DOHH2 (cell line): ENCODE measurements around the gene P4HTM.

Source experiments
- H3F3A ChIP-seq: fragments of 200-600 bp; sonication (generic), shearing (Covaris generic); 2 replicates; pipeline ENCODE4 v1.6.0; 2016; ENCODE audit warnings: antibody characterized with exemption, mild to moderate bottlenecking; ENCODE audit not compliant: control insufficient read depth, insufficient read depth
- H3K27ac ChIP-seq: fragments of 200-600 bp; sonication (generic); 2 replicates; pipeline ENCODE4 v1.5.1; 2014; ENCODE audit warnings: low read depth, mild to moderate bottlenecking, low read length, moderate library complexity
- H3K27me3 ChIP-seq: fragments of 200-600 bp; sonication (generic); 2 replicates; pipeline ENCODE4 v1.6.1; 2014; ENCODE audit warnings: mild to moderate bottlenecking, low read length, mixed read lengths; ENCODE audit not compliant: control insufficient read depth
- H3K36me3 ChIP-seq: fragments of 200-600 bp; sonication (generic); 2 replicates; pipeline ENCODE4 v1.6.1; 2014; ENCODE audit warnings: mild to moderate bottlenecking, low read length, moderate library complexity, mixed read lengths; ENCODE audit not compliant: control insufficient read depth
- H3K4me1 ChIP-seq: fragments of 200-600 bp; sonication (generic); 2 replicates; pipeline ENCODE4 v1.6.1; 2014; ENCODE audit warnings: mild to moderate bottlenecking, low read length, mixed read lengths; ENCODE audit not compliant: control insufficient read depth
- H3K4me2 ChIP-seq: fragments of 200-600 bp; sonication (generic); 2 replicates; pipeline ENCODE4 v1.6.0; 2014; ENCODE audit warnings: mild to moderate bottlenecking, low read length, moderate library complexity
- H3K4me3 ChIP-seq: fragments of 200-600 bp; sonication (generic); 2 replicates; pipeline ENCODE4 v1.5.1; 2014; ENCODE audit warnings: mild to moderate bottlenecking, low read length, mixed read lengths
- H3K79me2 ChIP-seq: fragments of 200-600 bp; sonication (generic); 2 replicates; pipeline ENCODE4 v1.6.1; 2014; ENCODE audit warnings: mild to moderate bottlenecking, low read length, mixed read lengths; ENCODE audit not compliant: control insufficient read depth
- H3K9me2 ChIP-seq: fragments of 200-600 bp; sonication (generic); replicated peaks from 2 replicates; pipeline ENCODE4 v1.6.1; 2014; ENCODE audit warnings: mild to moderate bottlenecking, low read length, mixed read lengths; ENCODE audit not compliant: control insufficient read depth
- H3K9me3 ChIP-seq: fragments of 200-600 bp; sonication (generic); 2 replicates; pipeline ENCODE4 v1.6.1; 2014; ENCODE audit warnings: antibody characterized with exemption, low read length, mixed read lengths; ENCODE audit not compliant: control insufficient read depth, insufficient read depth
- H4K20me1 ChIP-seq: fragments of 200-600 bp; sonication (generic); 2 replicates; pipeline ENCODE4 v1.6.0; 2014; ENCODE audit warnings: low read depth, mild to moderate bottlenecking, antibody characterized with exemption, low read length, moderate library complexity; ENCODE audit not compliant: control insufficient read depth, insufficient read depth
- EZH2phosphoT487 ChIP-seq: fragments of 200-600 bp; sonication (generic); IDR thresholded peaks from 2 replicates; pipeline ENCODE4 v1.6.1; 2017; ENCODE audit warnings: borderline replicate concordance, mild to moderate bottlenecking, antibody characterized with exemption, low read length, moderate library complexity, mixed read lengths
- TF ChIP-seq, protein P1 (sequence below): fragments of 200-600 bp; sonication (generic); IDR thresholded peaks from one replicate; pipeline ENCODE4 v1.5.1; 2014; ENCODE audit warnings: antibody characterized with exemption, mild to moderate bottlenecking, low read depth, low read length; ENCODE audit not compliant: poor library complexity, severe bottlenecking

The P4HTM gene

GRCh38 chr3:49028673-49029562, 38.9 kb downstream of the P4HTM start, which contains the start of gene IMPDH2:
Gene IMPDH2 (minus strand): TSS chr3:49029398. CDS start chr3:49029350, 48 bp downstream.
- H3K9me3 ChIP-seq: no peaks in the 10 kb centered on the region
- H3K4me1 ChIP-seq: peaks cover 51% of the 10 kb centered on the region
- H4K20me1 ChIP-seq: peaks cover 4% of the 10 kb centered on the region; the same call in 1 of the 2 replicates
- H3K27me3 ChIP-seq: no peaks in the 10 kb centered on the region
- peak within 1 kb of the TSS; percentile 59 for H3K27ac ChIP-seq
- H3K9me2 ChIP-seq: no peaks in the 10 kb centered on the region
- TF ChIP-seq, protein P1, sequence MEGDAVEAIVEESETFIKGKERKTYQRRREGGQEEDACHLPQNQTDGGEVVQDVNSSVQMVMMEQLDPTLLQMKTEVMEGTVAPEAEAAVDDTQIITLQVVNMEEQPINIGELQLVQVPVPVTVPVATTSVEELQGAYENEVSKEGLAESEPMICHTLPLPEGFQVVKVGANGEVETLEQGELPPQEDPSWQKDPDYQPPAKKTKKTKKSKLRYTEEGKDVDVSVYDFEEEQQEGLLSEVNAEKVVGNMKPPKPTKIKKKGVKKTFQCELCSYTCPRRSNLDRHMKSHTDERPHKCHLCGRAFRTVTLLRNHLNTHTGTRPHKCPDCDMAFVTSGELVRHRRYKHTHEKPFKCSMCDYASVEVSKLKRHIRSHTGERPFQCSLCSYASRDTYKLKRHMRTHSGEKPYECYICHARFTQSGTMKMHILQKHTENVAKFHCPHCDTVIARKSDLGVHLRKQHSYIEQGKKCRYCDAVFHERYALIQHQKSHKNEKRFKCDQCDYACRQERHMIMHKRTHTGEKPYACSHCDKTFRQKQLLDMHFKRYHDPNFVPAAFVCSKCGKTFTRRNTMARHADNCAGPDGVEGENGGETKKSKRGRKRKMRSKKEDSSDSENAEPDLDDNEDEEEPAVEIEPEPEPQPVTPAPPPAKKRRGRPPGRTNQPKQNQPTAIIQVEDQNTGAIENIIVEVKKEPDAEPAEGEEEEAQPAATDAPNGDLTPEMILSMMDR: peak; percentile 38
- TF ChIP-seq EZH2phosphoT487: no peak
- H3K4me3 ChIP-seq: peak within 1 kb of the TSS; percentile 91
- H3K4me2 ChIP-seq: peak within 1 kb of the TSS; percentile 94
- peaks cover 42% of the 10 kb centered on the region for H3F3A ChIP-seq
- peaks cover 94% of the 10 kb centered on the region for H3K36me3 ChIP-seq
- peaks cover 54% of the 10 kb centered on the region for H3K79me2 ChIP-seq

- Histone ChIP-seq H3K27me3 (no peaks in the 10 kb centered on the region), H4K20me1 (peaks cover 4% of the 10 kb centered on the region; the same call in 1 of the 2 replicates), H3K4me1 (peaks cover 46% of the 10 kb centered on the region), H3K79me2 (peaks cover 47% of the 10 kb centered on the region), H3K36me3 (peaks cover 93% of the 10 kb centered on the region), H3K4me2 (peak overlapping the region; percentile 94), H3F3A (peaks cover 39% of the 10 kb centered on the region), H3K9me2 (no peaks in the 10 kb centered on the region), H3K4me3 (peak overlapping the region; percentile 91), H3K27ac (peak overlapping the region; percentile 21), H3K9me3 (no peaks in the 10 kb centered on the region)
- no peak for TF ChIP-seq EZH2phosphoT487
- TF ChIP-seq, protein P1: no peak
Measured at GRCh38 chr3:49029563-49029884, 39.5 kb downstream of the P4HTM start.

DNA sequence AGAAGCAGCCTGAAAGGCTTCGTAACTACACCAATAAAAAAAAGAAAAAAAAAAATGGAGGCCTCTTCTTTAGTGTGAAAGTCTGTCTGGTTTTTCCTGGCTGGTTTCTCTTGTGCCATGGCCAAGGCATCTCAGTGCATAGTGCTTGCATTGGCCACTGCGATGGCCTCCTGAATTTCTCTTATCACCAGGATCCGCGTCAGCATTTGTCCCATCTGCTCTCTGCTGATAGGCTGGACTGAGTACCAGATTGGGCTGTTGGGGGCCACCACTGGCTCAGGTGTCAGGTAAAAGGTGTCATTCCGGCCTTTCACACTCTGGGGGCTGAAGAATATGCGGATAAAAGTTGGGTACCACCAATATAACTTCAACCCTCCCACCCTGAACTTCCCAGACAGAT, 40.3 kb downstream of the P4HTM start:
- Histone ChIP-seq H3K4me3 (no peak overlapping the region), H4K20me1 (peaks cover 4% of the 10 kb centered on the region; the same call in 1 of the 2 replicates), H3F3A (peaks cover 36% of the 10 kb centered on the region), H3K4me2 (no peak overlapping the region), H3K9me2 (no peaks in the 10 kb centered on the region), H3K9me3 (no peaks in the 10 kb centered on the region), H3K27ac (0 out of 2 replicates have a peak overlapping the region, but pooled peaks have one; percentile 21), H3K36me3 (peaks cover 93% of the 10 kb centered on the region), H3K27me3 (no peaks in the 10 kb centered on the region), H3K79me2 (peaks cover 40% of the 10 kb centered on the region), H3K4me1 (peaks cover 38% of the 10 kb centered on the region)
- TF ChIP-seq, protein P1: no peak
- TF ChIP-seq EZH2phosphoT487: no peak
